Measurements from ENCODE around the gene GRAMD1A. TPM values are rescaled to one million over a fixed set of nuclear protein-coding genes. Genes with fewer than 3 reads are reported as not detected.

GRAMD1A gene
- total and polyA plus RNA-seq, 2 of the 8 experiments (the other 6 are each of a cell fraction or from before 2014, with no cell fraction given), result 113 to 154 TPM

DNA sequence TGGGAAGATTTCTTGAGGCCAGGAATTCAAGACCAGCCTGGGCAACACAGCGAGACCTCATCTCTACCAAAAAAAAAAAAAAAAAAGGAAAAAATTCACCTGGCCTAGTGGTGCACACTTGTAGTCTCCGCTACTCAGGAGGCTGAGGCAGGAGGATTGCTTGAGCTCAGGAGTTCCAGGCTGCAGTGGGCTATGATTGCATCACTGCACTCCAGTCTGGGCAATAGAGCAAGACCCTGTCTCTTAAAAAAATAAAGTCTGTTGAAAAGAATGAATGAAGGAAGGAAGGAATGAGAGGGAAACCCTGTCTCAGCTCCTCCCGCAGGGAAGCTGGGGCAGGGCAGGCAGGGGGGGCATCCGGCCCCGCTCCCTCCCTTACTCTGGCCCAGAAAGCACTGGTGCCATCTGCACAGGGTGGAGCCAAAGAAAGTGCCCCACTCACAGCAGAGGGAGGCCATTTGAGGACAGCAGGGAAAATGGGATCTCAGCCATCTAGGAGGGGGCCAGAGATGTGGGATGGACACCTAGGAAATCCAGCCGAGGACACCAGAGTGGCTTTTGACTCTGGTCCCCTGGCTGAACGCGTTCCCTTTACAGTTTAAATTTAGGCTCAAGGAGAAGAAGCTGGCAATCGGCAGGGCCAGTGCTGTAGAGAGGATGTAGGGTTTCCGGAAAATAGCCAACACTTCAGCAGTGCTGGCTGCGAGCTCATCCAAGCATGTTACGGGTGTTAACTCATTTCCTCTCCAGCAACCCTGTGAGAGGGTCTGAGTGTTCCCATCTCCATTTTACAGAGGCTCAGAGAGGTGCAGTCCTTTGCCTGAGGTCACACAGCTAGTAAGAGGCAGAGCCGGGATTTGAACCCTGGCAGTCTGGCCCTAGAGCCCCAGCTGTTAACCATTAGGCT, 37.8 kb downstream of the GRAMD1A start:
- H3K23ac ChIP-seq (ENCODE audit: insufficient read length), result no peak overlapping the region
- ChIA-PET CTCF (ENCODE audit: partially characterized antibody) (interaction anchor here (0.7 to 1.0 kb wide), 4 partner anchors 25 to 199 kb away, joined by 3 to 5 read pairs (median 3); no protein-coding TSS in a partner anchor), POLR2A (ENCODE audit: partially characterized antibody) (interaction anchor here (0.9 to 2.0 kb wide), 5 partner anchors 8 to 23 kb away, joined by 3 to 14 read pairs (median 3); partner anchors contain the start of gene SCN1B)
- no peak overlapping the region for H3K27ac ChIP-seq (ENCODE audit: low read depth, low read length)
- 0 out of 2 replicates have a peak overlapping the region, but pooled peaks have one; percentile 30 for H2AK5ac ChIP-seq (ENCODE audit: low read depth, low read length)
- no peak overlapping the region for H3K4ac ChIP-seq (replicated peaks; ENCODE audit: insufficient read length, low read depth, low read length)
- no peak overlapping the region for H2AFZ ChIP-seq (ENCODE audit: low read length)
- no peaks in the 10 kb centered on the region for H3K9me3 ChIP-seq (ENCODE audit: insufficient read depth in 2 of 2, low read depth in 1 of 2, low read length in 1 of 2)
- H2BK15ac ChIP-seq (ENCODE audit: low read length), result 0 out of 2 replicates have a peak overlapping the region, but pooled peaks have one; percentile 0
- no peak overlapping the region for H3K56ac ChIP-seq (replicated peaks; ENCODE audit: insufficient read length, low read depth, low read length)
- no peaks in the 10 kb centered on the region; a peak in 1 of 8 replicates for H3K36me3 ChIP-seq (ENCODE audit: control insufficient read depth in 2 of 4, insufficient read depth in 4 of 4, low read length in 3 of 4)
- H4K91ac ChIP-seq (replicated peaks; ENCODE audit: insufficient read length, low read length), result no peak overlapping the region
- no peak overlapping the region for H3K14ac ChIP-seq (ENCODE audit: insufficient read length)
- no peak overlapping the region for H3K18ac ChIP-seq (ENCODE audit: extremely low read depth, low read length)
- H2BK20ac ChIP-seq (ENCODE audit: low read length), result no peak overlapping the region
- H3K4me1 ChIP-seq (replicated peaks in 1 of 4; ENCODE audit: control insufficient read depth in 3 of 4, insufficient read depth in 4 of 4, low read length in 3 of 4), result peaks cover 0 to 24% (median 20%) of the 10 kb centered on the region in 4 experiments; a peak in 6 of 7 replicates
- no peak overlapping the region for H3K9ac ChIP-seq (replicated peaks in 1 of 4; ENCODE audit: extremely low read depth in 1 of 4, low read depth in 3 of 4, low read length in 3 of 4)
- WGBS, 2 experiments (ENCODE audit: extremely low coverage in 1 of 2, insufficient coverage in 1 of 2, insufficient read length in 1 of 2, insufficient replicate concordance in 2 of 2, low coverage in 1 of 2, low lambda C conversion rate in 2 of 2, missing lambda C conversion rate in 1 of 2), result 84% methylated on average over 11 of the region's 13 CpGs; no CpG with 5 or more reads in 1 of the 2 experiments
- 0 out of 2 replicates have a peak overlapping the region, but pooled peaks have one; percentile 14 for H2BK12ac ChIP-seq (ENCODE audit: low read depth, low read length)
- DNase-seq (ENCODE audit: low read depth in 1 of 2, low spot score in 2 of 2) (no peak), FAIRE-seq (no peak)
- 0 out of 2 replicates have a peak overlapping the region, but pooled peaks have one; percentile 29 for H4K8ac ChIP-seq (ENCODE audit: extremely low read depth, insufficient read depth, low read length)
- H4K5ac ChIP-seq (ENCODE audit: insufficient read length, low read depth, low read length), result no peak overlapping the region
- H4K20me1 ChIP-seq (replicated peaks in 1 of 2; ENCODE audit: control insufficient read depth in 1 of 2, insufficient read depth in 2 of 2, low read length in 2 of 2), result no peaks in the 10 kb centered on the region
- no peak overlapping the region for H2BK120ac ChIP-seq (replicated peaks; ENCODE audit: low read depth, low read length)
- no peaks in the 10 kb centered on the region for H3K79me1 ChIP-seq (ENCODE audit: low read depth, low read length)
- TF ChIP-seq PHF8 (conservative IDR thresholded peaks at IDR 0.05; ENCODE audit: low read depth, low read length) (no peak), YY1 (IDR thresholded peaks at IDR 0.05; ENCODE audit: low read depth, low read length) (no peak)
- TF ChIP-seq, protein P1, sequence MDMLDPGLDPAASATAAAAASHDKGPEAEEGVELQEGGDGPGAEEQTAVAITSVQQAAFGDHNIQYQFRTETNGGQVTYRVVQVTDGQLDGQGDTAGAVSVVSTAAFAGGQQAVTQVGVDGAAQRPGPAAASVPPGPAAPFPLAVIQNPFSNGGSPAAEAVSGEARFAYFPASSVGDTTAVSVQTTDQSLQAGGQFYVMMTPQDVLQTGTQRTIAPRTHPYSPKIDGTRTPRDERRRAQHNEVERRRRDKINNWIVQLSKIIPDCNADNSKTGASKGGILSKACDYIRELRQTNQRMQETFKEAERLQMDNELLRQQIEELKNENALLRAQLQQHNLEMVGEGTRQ (IDR thresholded peaks at IDR 0.05; ENCODE audit: low read length), result no peak
- H3K4me2 ChIP-seq (ENCODE audit: insufficient read depth in 1 of 2, low read depth in 2 of 2, low read length in 2 of 2), result no peak overlapping the region
- H3K4me3 ChIP-seq (ENCODE audit: extremely low read depth in 1 of 4, insufficient read depth in 2 of 4, low read depth in 3 of 4, low read length in 4 of 4), result no peak overlapping the region
- peaks cover 0 to 3% (median 1%) of the 10 kb centered on the region in 4 experiments; a peak in 2 of 7 replicates for H3K27me3 ChIP-seq (replicated peaks in 1 of 4; ENCODE audit: control insufficient read depth in 3 of 4, extremely low read depth in 1 of 4, insufficient read depth in 3 of 4, low read length in 3 of 4)
- no peak overlapping the region for H2BK5ac ChIP-seq (ENCODE audit: low read depth, low read length)
- H3K79me2 ChIP-seq (ENCODE audit: control insufficient read depth in 1 of 2, insufficient read depth in 2 of 2, low read length in 2 of 2), result peaks cover 0 to 8% of the 10 kb centered on the region in 2 experiments; a peak in 1 of 4 replicates
- peaks cover 7% of the 10 kb centered on the region; the same call in 1 of the 2 replicates for H3K23me2 ChIP-seq (ENCODE audit: low read depth, low read length)

Measured in H1 (cell line).